ENCODE results near the gene SEMA5A. TPM values are rescaled to one million over a fixed set of nuclear protein-coding genes. Genes with fewer than 3 reads are reported as not detected.

The SEMA5A gene
- total RNA-seq, 2 experiments from 2014 or later = not detected

DNA sequence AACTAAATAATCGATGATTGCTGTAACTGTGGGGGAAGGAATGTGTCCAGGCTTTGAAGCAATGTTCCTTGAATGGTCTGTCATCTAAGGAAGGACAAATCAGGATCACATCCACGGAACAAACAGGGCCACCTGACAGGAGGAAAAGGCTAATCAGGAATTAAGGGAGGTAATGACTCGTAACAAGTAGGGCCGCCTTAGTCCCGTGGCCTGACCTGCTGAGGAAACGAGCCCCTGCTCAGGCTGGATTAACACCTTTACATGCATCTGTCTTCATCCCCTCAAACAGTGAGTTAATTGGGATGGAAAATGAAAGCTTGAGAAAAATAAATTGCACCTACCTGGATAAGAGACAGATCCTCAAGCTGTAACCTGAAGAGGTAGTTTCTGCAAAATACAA is 227.8 kb downstream of the SEMA5A start:
- intact Hi-C loops (cut with micrococcal nuclease) = no loop called here
- Mint-ChIP-seq H3K9me3 (no peaks in the 10 kb centered on the region), H3K36me3 (ENCODE audit: low read depth) (no peaks in the 10 kb centered on the region), H3K4me1 (ENCODE audit: low read depth) (no peaks in the 10 kb centered on the region), H3K27me3 (no peaks in the 10 kb centered on the region), H3K27ac (no peak overlapping the region), H3K4me3 (no peak overlapping the region)
- ChIA-PET POLR2A (no interaction called here), CTCF (no interaction called here)
- no peak for DNase-seq
- TF ChIP-seq, protein P1, sequence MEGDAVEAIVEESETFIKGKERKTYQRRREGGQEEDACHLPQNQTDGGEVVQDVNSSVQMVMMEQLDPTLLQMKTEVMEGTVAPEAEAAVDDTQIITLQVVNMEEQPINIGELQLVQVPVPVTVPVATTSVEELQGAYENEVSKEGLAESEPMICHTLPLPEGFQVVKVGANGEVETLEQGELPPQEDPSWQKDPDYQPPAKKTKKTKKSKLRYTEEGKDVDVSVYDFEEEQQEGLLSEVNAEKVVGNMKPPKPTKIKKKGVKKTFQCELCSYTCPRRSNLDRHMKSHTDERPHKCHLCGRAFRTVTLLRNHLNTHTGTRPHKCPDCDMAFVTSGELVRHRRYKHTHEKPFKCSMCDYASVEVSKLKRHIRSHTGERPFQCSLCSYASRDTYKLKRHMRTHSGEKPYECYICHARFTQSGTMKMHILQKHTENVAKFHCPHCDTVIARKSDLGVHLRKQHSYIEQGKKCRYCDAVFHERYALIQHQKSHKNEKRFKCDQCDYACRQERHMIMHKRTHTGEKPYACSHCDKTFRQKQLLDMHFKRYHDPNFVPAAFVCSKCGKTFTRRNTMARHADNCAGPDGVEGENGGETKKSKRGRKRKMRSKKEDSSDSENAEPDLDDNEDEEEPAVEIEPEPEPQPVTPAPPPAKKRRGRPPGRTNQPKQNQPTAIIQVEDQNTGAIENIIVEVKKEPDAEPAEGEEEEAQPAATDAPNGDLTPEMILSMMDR (IDR thresholded peaks at IDR 0.05) = no peak
- no peak for ATAC-seq

DNA sequence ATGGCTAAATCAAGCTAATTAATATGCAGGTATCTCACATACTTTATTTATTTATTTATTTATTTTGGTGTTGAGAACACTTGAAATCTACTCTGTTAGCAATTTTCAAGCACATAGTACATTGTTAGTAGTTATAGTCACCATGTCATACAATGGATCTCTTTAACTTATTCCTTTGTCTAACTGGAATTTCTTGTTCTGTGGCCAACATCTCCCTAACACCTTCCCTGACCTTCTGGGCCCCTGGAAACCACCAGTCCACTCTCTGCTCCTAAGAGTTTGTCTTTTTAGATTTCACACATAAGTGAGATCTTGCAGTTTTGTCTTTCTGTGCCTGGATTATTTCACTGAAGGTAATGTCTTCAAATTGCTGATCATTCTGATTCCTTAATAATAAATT is 229.1 kb downstream of the SEMA5A start:
- H3K4me1 Mint-ChIP-seq (ENCODE audit: low read depth) = no peaks in the 10 kb centered on the region
- ChIA-PET CTCF (no interaction called here), POLR2A (no interaction called here)

DNA sequence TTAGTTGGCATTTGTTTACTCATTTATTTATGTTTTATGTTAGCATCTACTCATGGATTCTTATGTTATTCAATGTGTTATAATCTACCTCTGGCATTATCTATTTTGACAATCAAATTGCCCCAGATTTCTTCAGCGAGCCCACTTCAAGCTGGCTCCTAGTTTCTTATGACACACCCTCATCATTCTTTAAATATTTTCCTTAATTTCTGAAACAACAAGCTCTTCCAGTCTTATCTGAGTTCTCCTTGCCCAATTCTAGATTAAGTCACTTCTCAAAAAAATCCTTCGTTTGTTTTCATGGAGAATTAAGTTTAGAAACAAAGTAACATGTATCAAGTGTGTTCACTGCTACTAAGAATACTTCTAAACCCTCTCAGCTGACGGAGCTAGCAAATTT is 229.8 kb downstream of the SEMA5A start:
- H3K36me3 Mint-ChIP-seq (ENCODE audit: low read depth) = no peaks in the 10 kb centered on the region
- no peak for ATAC-seq

More for the DNA sequence above, 229.1 kb downstream of the SEMA5A start:
- DNase-seq = no peak
- H3K27ac Mint-ChIP-seq = no peak overlapping the region
- no peak overlapping the region for H3K4me3 Mint-ChIP-seq
- intact Hi-C loops (cut with micrococcal nuclease) = no loop called here
- H3K27me3 Mint-ChIP-seq = no peaks in the 10 kb centered on the region
- no peaks in the 10 kb centered on the region for H3K9me3 Mint-ChIP-seq
- ATAC-seq = no peak
- TF ChIP-seq, protein P1 (IDR thresholded peaks at IDR 0.05) = no peak
- H3K36me3 Mint-ChIP-seq (ENCODE audit: low read depth) = no peaks in the 10 kb centered on the region

DNA sequence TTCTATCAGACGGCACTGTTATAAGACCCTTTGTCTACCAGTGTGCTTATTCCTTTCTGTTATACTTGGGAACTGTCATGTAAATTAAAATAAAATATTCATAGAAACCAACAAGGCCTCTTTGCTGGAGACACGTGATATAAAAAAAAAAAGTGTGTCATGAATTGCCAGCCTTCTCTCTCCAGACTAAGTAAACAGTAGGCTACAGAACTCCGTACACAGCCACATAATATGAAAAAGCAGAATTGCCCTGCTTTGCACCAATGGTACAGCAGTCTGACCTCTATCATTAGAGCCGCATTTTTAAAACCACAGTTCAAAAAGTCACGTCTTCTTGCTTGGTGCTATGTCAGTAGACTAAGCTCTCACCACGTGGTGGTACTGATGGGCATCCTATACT is 231.3 kb downstream of the SEMA5A start:
- Mint-ChIP-seq H3K4me1 (ENCODE audit: low read depth) (no peaks in the 10 kb centered on the region), H3K27ac (no peak overlapping the region), H3K4me3 (no peak overlapping the region), H3K36me3 (ENCODE audit: low read depth) (no peaks in the 10 kb centered on the region), H3K27me3 (no peaks in the 10 kb centered on the region), H3K9me3 (no peaks in the 10 kb centered on the region)
- no peak for DNase-seq
- intact Hi-C loops (cut with micrococcal nuclease) = no loop called here
- CTCF ChIA-PET = no interaction called here
- no peak for ATAC-seq
- TF ChIP-seq, protein P1 (IDR thresholded peaks at IDR 0.05) = no peak
- POLR2A ChIA-PET = no interaction called here

More for the DNA sequence above, 229.8 kb downstream of the SEMA5A start:
- no peaks in the 10 kb centered on the region for H3K9me3 Mint-ChIP-seq
- no peaks in the 10 kb centered on the region for H3K27me3 Mint-ChIP-seq
- TF ChIP-seq, protein P1 (IDR thresholded peaks at IDR 0.05) = no peak
- H3K4me3 Mint-ChIP-seq = no peak overlapping the region
- H3K27ac Mint-ChIP-seq = no peak overlapping the region
- POLR2A ChIA-PET = no interaction called here
- CTCF ChIA-PET = no interaction called here
- intact Hi-C loops (cut with micrococcal nuclease) = no loop called here
- no peak for DNase-seq
- H3K4me1 Mint-ChIP-seq (ENCODE audit: low read depth) = no peaks in the 10 kb centered on the region

DNA sequence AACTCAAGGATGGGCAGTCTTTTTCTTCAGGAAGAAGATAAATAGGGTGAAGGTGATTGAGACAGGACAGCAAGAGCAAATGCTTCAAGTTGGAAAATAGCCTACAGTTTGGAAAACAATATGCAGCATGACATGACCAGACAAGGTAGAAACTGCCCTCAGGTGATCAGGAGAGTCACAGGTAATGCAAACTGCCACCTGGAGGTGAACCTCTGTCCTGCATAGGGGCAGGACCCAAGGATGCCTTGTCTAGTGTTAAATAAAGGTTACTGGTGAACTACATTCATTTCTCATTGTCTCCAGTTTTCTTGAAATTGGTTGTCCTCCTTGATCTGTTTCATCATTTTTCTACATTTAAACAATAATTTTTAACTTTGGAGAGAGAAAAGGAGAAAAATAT is 232.1 kb downstream of the SEMA5A start:
- TF ChIP-seq, protein P1 (IDR thresholded peaks at IDR 0.05) = no peak
- intact Hi-C loops (cut with micrococcal nuclease) = no loop called here
- Mint-ChIP-seq H3K27ac (no peak overlapping the region), H3K4me1 (ENCODE audit: low read depth) (no peaks in the 10 kb centered on the region), H3K9me3 (no peaks in the 10 kb centered on the region), H3K4me3 (no peak overlapping the region), H3K27me3 (no peaks in the 10 kb centered on the region), H3K36me3 (ENCODE audit: low read depth) (no peaks in the 10 kb centered on the region)
- ChIA-PET CTCF (no interaction called here), POLR2A (no interaction called here)
- DNase-seq = peak; percentile 1
- ATAC-seq = no peak
